NCI-H2171 (cell line): Measurements from ENCODE around the gene RFK.
"Not testable (repeated sequence)": the region's sequence is repeated elsewhere in the genome, so short reads cannot be mapped to it uniquely, and the experiment has no call there.

Source experiments
- DNase-seq: peaks from one replicate; lab custom pipeline; 2025; lab: John Stamatoyannopoulos, UW

RFK gene

GRCh38 chr9:76394195-76394959 is at the start of gene RFK:
Gene RFK, minus strand, starts transcription at chr9:76394426. Its CDS starts 255 bp downstream, at chr9:76394171.
- peak; percentile 87 for DNase-seq

GRCh38 chr9:76443887-76444286 is 49.7 kb upstream of the RFK start:
- DNase-seq: no peak

GRCh38 chr9:76441551-76442322 is 47.5 kb upstream of the RFK start:
- no peak for DNase-seq

- DNase-seq: no peak
Measured at GRCh38 chr9:76438841-76439588, 44.8 kb upstream of the RFK start.

GRCh38 chr9:76437017-76437699 is 42.9 kb upstream of the RFK start:
- not testable (repeated sequence) for DNase-seq

- not testable (repeated sequence) for DNase-seq
Measured at GRCh38 chr9:76434897-76435296, 40.7 kb upstream of the RFK start.

- DNase-seq: no peak
Measured at GRCh38 chr9:76433836-76434235, 39.6 kb upstream of the RFK start.

- DNase-seq: no peak
Measured at GRCh38 chr9:76433406-76433805, 39.2 kb upstream of the RFK start.

GRCh38 chr9:76431601-76432000 is 37.4 kb upstream of the RFK start:
- DNase-seq: no peak

GRCh38 chr9:76426807-76427419 is 32.7 kb upstream of the RFK start:
- DNase-seq: no peak

- no peak for DNase-seq
Measured at GRCh38 chr9:76425677-76426453, 31.6 kb upstream of the RFK start.

GRCh38 chr9:76424491-76424890 is 30.3 kb upstream of the RFK start:
- no peak for DNase-seq

GRCh38 chr9:76423216-76424177 is 29.3 kb upstream of the RFK start:
- DNase-seq: no peak

- DNase-seq: no peak
Measured at GRCh38 chr9:76419782-76420380, 25.7 kb upstream of the RFK start.

- DNase-seq: no peak
Measured at GRCh38 chr9:76417394-76417793, 23.2 kb upstream of the RFK start.

GRCh38 chr9:76415731-76416130 is 21.5 kb upstream of the RFK start:
- DNase-seq: no peak

- DNase-seq: no peak
Measured at GRCh38 chr9:76415154-76415553, 20.9 kb upstream of the RFK start.

- no peak for DNase-seq
Measured at GRCh38 chr9:76414661-76415060, 20.4 kb upstream of the RFK start.

- no peak for DNase-seq
Measured at GRCh38 chr9:76413658-76414057, 19.4 kb upstream of the RFK start.
